Liver (tissue), 9 donors: ENCODE results near the gene AGMAT. TPM values are rescaled to one million over a fixed set of nuclear protein-coding genes. Genes with fewer than 3 reads are reported as not detected.

Experiments used
- DNase-seq: peaks from one replicate; pipeline ENCODE4 v3.0.0-alpha.2; 2017; ENCODE audit warnings: low spot score
- H3K27ac ChIP-seq, 2 donors: one replicate each; pipeline ENCODE4 v1.7.0; 2013; ENCODE audit warnings: inconsistent platforms in 2 of 2, low read length in 2 of 2, control low read depth in 1 of 2, low read depth in 1 of 2, mild to moderate bottlenecking in 1 of 2
- H3K27me3 ChIP-seq, 4 donors: one replicate each; pipeline versions ENCODE4 v1.6.1 to v1.7.0; 2013; ENCODE audit warnings: low read length in 3 of 4, inconsistent platforms in 1 of 4, mild to moderate bottlenecking in 1 of 4, moderate library complexity in 1 of 4; ENCODE audit not compliant: control insufficient read depth in 4 of 4, insufficient read depth in 4 of 4
- H3K36me3 ChIP-seq, 4 donors: one replicate each; pipeline versions ENCODE4 v1.6.1 to v1.7.0; 2013; ENCODE audit warnings: low read length in 3 of 4, mild to moderate bottlenecking in 3 of 4, low read depth in 1 of 4, moderate library complexity in 1 of 4; ENCODE audit not compliant: control insufficient read depth in 4 of 4, insufficient read depth in 3 of 4
- H3K4me1 ChIP-seq, 4 donors: one replicate each; pipeline versions ENCODE4 v1.6.1 to v1.7.0; 2013; ENCODE audit warnings: low read length in 3 of 4, mild to moderate bottlenecking in 3 of 4, moderate library complexity in 1 of 4; ENCODE audit not compliant: control insufficient read depth in 4 of 4, insufficient read depth in 4 of 4
- H3K4me3 ChIP-seq, 3 donors: one replicate each; pipeline versions ENCODE4 v1.6.1 to v1.7.0; 2013; ENCODE audit warnings: low read length in 3 of 3, control low read depth in 1 of 3, low read depth in 1 of 3, mild to moderate bottlenecking in 1 of 3
- H3K9ac ChIP-seq, 2 donors: one replicate each; pipeline ENCODE4 v1.7.0; 2013; ENCODE audit warnings: low read length in 2 of 2, mild to moderate bottlenecking in 2 of 2, moderate library complexity in 2 of 2, control low read depth in 1 of 2, low read depth in 1 of 2
- H3K9me3 ChIP-seq, 4 donors: one replicate each; pipeline versions ENCODE4 v1.6.1 to v1.7.0; 2013; ENCODE audit warnings: low read length in 3 of 4; ENCODE audit not compliant: control insufficient read depth in 4 of 4
- EGR1 ChIP-seq, 2 donors: IDR thresholded peaks; 2 replicates each; pipeline ENCODE4 v1.6.1; 2016 to 2018; ENCODE audit warnings: antibody characterized with exemption in 2 of 2, low read depth in 2 of 2
- FOXA1 ChIP-seq: IDR thresholded peaks from 2 replicates; pipeline ENCODE4 v1.6.1; 2016; ENCODE audit warnings: antibody characterized with exemption
- FOXA2 ChIP-seq: IDR thresholded peaks from 2 replicates; pipeline ENCODE4 v1.6.1; 2016; ENCODE audit warnings: antibody characterized with exemption
- GABPA ChIP-seq, 2 donors: IDR thresholded peaks in 1 of 2; conservative IDR thresholded peaks in 1 of 2; 2 replicates each; pipeline ENCODE4 v1.6.1; 2016; ENCODE audit warnings: antibody characterized with exemption in 2 of 2, mild to moderate bottlenecking in 1 of 2, moderate library complexity in 1 of 2
- HNF4A ChIP-seq, 2 donors: conservative IDR thresholded peaks; 2 replicates each; pipeline ENCODE4 v1.6.1; 2016; ENCODE audit warnings: antibody characterized with exemption in 2 of 2, mild to moderate bottlenecking in 2 of 2
- HNF4G ChIP-seq: IDR thresholded peaks from 2 replicates; pipeline ENCODE4 v1.6.1; 2016; ENCODE audit warnings: antibody characterized with exemption
- JUND ChIP-seq, 2 donors: IDR thresholded peaks; 2 replicates each; pipeline ENCODE4 v1.6.1; 2016; ENCODE audit warnings: antibody characterized with exemption in 2 of 2
- NR2F2 ChIP-seq: IDR thresholded peaks from 2 replicates; pipeline ENCODE4 v1.6.1; 2016; ENCODE audit warnings: antibody characterized with exemption
- RAD21 ChIP-seq, 2 donors: IDR thresholded peaks; 2 replicates each; pipeline ENCODE4 v1.6.1; 2016; ENCODE audit warnings: antibody characterized with exemption in 2 of 2, mild to moderate bottlenecking in 2 of 2
- RXRA ChIP-seq, 2 donors: IDR thresholded peaks; 2 replicates each; pipeline ENCODE4 v1.6.1; 2017 to 2018; ENCODE audit warnings: antibody characterized with exemption in 2 of 2, mild to moderate bottlenecking in 1 of 2
- SP1 ChIP-seq: IDR thresholded peaks from 2 replicates; pipeline ENCODE4 v1.6.1; 2018; ENCODE audit warnings: antibody characterized with exemption, mild to moderate bottlenecking
- TAF1 ChIP-seq: conservative IDR thresholded peaks from 2 replicates; pipeline ENCODE4 v1.6.1; 2016; ENCODE audit warnings: antibody characterized with exemption, mild to moderate bottlenecking
- YY1 ChIP-seq: IDR thresholded peaks from 2 replicates; pipeline ENCODE4 v1.6.1; 2016; ENCODE audit warnings: antibody characterized with exemption, mild to moderate bottlenecking
- ZBTB33 ChIP-seq: IDR thresholded peaks from 2 replicates; pipeline ENCODE4 v1.6.1; 2016; ENCODE audit warnings: antibody characterized with exemption
- WGBS: extraction: QIAGEN DNeasy Blood & Tissue Kit; methylation state at CpG from one replicate; pipeline ENCODE4 v1.1.7; 2013; 5-methylcytosine and 5-hydroxymethylcytosine counted together
- polyA plus RNA-seq, 2 donors: library from polyadenylated mRNA; stranded (reverse) in 1 of 2; unstranded in 1 of 2; fragments of 200-250 nt in 1 of 2; fragments of >200 nt in 1 of 2; fragmentation: Nextera tagmentation in 1 of 2; extraction: Ambion mirVana in 1 of 2; gene quantifications; one replicate each; pipeline versions ENCODE4 v1.2.1 to v1.2.3, GENCODE V29; 2013 to 2015
- total RNA-seq, 2 donors: library from RNA; depleted of rRNA; stranded (reverse); fragments of >200 nt; gene quantifications; one replicate each; pipeline ENCODE4 v1.2.3, GENCODE V29; 2014
- TF ChIP-seq, protein P1 (sequence below): IDR thresholded peaks from 2 replicates; pipeline ENCODE4 v1.6.1; 2016; ENCODE audit warnings: antibody characterized with exemption, mild to moderate bottlenecking
- TF ChIP-seq, protein P2 (sequence below): IDR thresholded peaks from 2 replicates; pipeline ENCODE4 v1.6.1; 2016; ENCODE audit warnings: antibody characterized with exemption
- TF ChIP-seq, protein P3 (sequence below): IDR thresholded peaks from 2 replicates; pipeline ENCODE4 v1.6.1; 2016; ENCODE audit warnings: antibody characterized with exemption
- TF ChIP-seq, protein P4 (sequence below): fragments of 150-350 bp; IDR thresholded peaks from 2 replicates; pipeline ENCODE4 v1.5.1; 2017; ENCODE audit warnings: improper control_type of control experiment, low read depth, low read length; ENCODE audit not compliant: missing input control
- donor health status: healthy.
- donor health status: healthy.
- donor health status: healthy.
- donor health status: healthy.
- donor health status: healthy.

The AGMAT gene, protein sequence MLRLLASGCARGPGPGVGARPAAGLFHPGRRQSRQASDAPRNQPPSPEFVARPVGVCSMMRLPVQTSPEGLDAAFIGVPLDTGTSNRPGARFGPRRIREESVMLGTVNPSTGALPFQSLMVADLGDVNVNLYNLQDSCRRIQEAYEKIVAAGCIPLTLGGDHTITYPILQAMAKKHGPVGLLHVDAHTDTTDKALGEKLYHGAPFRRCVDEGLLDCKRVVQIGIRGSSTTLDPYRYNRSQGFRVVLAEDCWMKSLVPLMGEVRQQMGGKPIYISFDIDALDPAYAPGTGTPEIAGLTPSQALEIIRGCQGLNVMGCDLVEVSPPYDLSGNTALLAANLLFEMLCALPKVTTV
- total RNA-seq = 10 to 100 TPM; 33.3 to 83.6 TPM
- 10 to 100 TPM; 31.9 to 48.0 TPM for polyA plus RNA-seq

DNA sequence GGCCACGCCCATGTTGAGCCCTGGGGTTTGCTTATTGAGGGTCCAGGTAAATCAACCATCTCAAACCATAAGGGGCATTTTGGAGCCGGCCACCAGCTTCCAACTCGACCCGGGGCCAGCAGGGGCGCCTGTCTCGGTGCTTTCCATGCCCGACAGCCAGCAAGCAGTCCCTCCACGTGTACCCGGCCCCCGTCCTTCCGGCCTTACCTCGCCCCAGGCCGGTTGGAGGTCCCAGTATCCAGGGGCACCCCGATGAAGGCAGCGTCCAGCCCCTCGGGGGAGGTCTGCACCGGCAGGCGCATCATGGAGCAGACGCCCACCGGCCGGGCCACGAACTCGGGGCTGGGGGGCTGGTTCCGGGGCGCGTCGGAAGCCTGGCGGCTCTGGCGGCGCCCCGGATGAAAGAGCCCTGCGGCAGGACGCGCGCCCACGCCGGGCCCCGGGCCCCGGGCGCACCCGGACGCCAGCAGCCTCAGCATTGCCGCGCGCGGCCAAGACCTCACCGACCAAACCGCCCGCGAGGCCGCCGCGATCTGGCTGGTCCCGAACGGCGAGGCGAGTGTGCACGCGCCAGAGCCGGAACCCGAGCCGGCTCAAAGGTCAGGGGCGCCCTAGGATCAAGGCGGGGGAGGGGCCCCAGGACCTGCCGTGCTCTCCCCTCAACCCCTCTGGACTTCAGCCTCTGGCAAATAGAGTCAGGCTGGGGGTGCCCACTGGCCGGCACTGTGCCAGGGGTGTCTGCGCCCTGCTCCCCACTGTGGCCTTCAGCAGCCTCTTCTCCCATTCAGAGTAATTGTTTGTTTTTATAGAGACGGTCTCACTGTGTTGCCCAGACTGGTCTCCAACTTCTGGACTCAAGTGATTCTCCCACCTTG lies at the start of gene AGMAT:
TSS of gene AGMAT (minus strand) at position 563 of the 875 bp plus-strand sequence. CDS start at position 479, 84 bp downstream.
- no peaks in the 10 kb centered on the region for H3K36me3 ChIP-seq
- H3K4me3 ChIP-seq = peak within 1 kb of the TSS; percentile 63 to 87 (median 70)
- H3K9ac ChIP-seq = peak within 1 kb of the TSS in 1 of 2 donors; percentile 54
- TF ChIP-seq, protein P1, sequence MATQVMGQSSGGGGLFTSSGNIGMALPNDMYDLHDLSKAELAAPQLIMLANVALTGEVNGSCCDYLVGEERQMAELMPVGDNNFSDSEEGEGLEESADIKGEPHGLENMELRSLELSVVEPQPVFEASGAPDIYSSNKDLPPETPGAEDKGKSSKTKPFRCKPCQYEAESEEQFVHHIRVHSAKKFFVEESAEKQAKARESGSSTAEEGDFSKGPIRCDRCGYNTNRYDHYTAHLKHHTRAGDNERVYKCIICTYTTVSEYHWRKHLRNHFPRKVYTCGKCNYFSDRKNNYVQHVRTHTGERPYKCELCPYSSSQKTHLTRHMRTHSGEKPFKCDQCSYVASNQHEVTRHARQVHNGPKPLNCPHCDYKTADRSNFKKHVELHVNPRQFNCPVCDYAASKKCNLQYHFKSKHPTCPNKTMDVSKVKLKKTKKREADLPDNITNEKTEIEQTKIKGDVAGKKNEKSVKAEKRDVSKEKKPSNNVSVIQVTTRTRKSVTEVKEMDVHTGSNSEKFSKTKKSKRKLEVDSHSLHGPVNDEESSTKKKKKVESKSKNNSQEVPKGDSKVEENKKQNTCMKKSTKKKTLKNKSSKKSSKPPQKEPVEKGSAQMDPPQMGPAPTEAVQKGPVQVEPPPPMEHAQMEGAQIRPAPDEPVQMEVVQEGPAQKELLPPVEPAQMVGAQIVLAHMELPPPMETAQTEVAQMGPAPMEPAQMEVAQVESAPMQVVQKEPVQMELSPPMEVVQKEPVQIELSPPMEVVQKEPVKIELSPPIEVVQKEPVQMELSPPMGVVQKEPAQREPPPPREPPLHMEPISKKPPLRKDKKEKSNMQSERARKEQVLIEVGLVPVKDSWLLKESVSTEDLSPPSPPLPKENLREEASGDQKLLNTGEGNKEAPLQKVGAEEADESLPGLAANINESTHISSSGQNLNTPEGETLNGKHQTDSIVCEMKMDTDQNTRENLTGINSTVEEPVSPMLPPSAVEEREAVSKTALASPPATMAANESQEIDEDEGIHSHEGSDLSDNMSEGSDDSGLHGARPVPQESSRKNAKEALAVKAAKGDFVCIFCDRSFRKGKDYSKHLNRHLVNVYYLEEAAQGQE = peak; percentile 35
- TF ChIP-seq HNF4G (peak; percentile 92), NR2F2 (peak; percentile 37), GABPA (IDR thresholded peaks at IDR 0.05 in 1 of 2, conservative IDR thresholded peaks at IDR 0.05 in 1 of 2) (no peak), FOXA2 (no peak), TAF1 (peak; percentile 24), YY1 (peak; percentile 30), EGR1 (IDR thresholded peaks at IDR 0.05; ENCODE audit: low read depth in 2 of 2) (no peak), SP1 (peak; percentile 82), ZBTB33 (no peak), RAD21 (IDR thresholded peaks at IDR 0.05) (peak in 1 of 2 donors; percentile 16), HNF4A (conservative IDR thresholded peaks at IDR 0.05) (peak; percentile 89 to 90), FOXA1 (no peak), RXRA (IDR thresholded peaks at IDR 0.05) (peak; percentile 83 to 86), JUND (IDR thresholded peaks at IDR 0.05) (no peak)
- TF ChIP-seq, protein P2, sequence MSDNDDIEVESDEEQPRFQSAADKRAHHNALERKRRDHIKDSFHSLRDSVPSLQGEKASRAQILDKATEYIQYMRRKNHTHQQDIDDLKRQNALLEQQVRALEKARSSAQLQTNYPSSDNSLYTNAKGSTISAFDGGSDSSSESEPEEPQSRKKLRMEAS = peak; percentile 33
- TF ChIP-seq, protein P3, sequence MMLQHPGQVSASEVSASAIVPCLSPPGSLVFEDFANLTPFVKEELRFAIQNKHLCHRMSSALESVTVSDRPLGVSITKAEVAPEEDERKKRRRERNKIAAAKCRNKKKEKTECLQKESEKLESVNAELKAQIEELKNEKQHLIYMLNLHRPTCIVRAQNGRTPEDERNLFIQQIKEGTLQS = no peak
- TF ChIP-seq, protein P4, sequence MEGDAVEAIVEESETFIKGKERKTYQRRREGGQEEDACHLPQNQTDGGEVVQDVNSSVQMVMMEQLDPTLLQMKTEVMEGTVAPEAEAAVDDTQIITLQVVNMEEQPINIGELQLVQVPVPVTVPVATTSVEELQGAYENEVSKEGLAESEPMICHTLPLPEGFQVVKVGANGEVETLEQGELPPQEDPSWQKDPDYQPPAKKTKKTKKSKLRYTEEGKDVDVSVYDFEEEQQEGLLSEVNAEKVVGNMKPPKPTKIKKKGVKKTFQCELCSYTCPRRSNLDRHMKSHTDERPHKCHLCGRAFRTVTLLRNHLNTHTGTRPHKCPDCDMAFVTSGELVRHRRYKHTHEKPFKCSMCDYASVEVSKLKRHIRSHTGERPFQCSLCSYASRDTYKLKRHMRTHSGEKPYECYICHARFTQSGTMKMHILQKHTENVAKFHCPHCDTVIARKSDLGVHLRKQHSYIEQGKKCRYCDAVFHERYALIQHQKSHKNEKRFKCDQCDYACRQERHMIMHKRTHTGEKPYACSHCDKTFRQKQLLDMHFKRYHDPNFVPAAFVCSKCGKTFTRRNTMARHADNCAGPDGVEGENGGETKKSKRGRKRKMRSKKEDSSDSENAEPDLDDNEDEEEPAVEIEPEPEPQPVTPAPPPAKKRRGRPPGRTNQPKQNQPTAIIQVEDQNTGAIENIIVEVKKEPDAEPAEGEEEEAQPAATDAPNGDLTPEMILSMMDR = peak; percentile 26
- no peaks in the 10 kb centered on the region for H3K27me3 ChIP-seq
- under 1% methylated on average over 68 of the region's 68 CpGs for WGBS
- H3K9me3 ChIP-seq = no peaks in the 10 kb centered on the region
- peak within 1 kb of the TSS; percentile 82 to 89 for H3K27ac ChIP-seq
- peak; percentile 67 for DNase-seq
- H3K4me1 ChIP-seq = peaks cover 4 to 32% (median 27%) of the 10 kb centered on the region in 4 donors
